ENCODE data around the gene DNAJA4. TPM values are rescaled to one million over a fixed set of nuclear protein-coding genes. Genes with fewer than 3 reads are reported as not detected.

The DNAJA4 gene
- total and polyA plus RNA-seq, 12 donors: 40.0 to 226 (median 150) TPM

GRCh38 chr15:78302579-78303312 is 38.4 kb downstream of the DNAJA4 start:
- ATAC-seq: no peak

GRCh38 chr15:78304216-78305066 is 40.1 kb downstream of the DNAJA4 start:
- DNase-seq (no peak), ATAC-seq (no peak)
- intact Hi-C loops (cut with DNase I): loop anchor here in 7 of 10 donors (5.0 to 10.0 kb wide), 3 partner anchors 118 to 200 kb away; partner anchors contain the start of gene HYKK (in 1 of the 7)
- no peaks in the 10 kb centered on the region for H3K36me3 ChIP-seq
- peaks cover 0 to 33% (median 8%) of the 10 kb centered on the region in 7 donors for H3K27me3 ChIP-seq
- H3K9me3 ChIP-seq: no peaks in the 10 kb centered on the region
- TF ChIP-seq CTCF (IDR thresholded peaks at IDR 0.05): no peak
- 87% methylated on average over 9 of the region's 9 CpGs for WGBS, 2 donors
- peaks cover 0 to 23% (median 0%) of the 10 kb centered on the region in 9 donors for H3K4me1 ChIP-seq
- H3K4me3 ChIP-seq: no peak overlapping the region
- no peak overlapping the region for H3K27ac ChIP-seq

More at GRCh38 chr15:78302579-78303312, 38.4 kb downstream of the DNAJA4 start:
- Histone ChIP-seq H3K9me3 (no peaks in the 10 kb centered on the region), H3K27ac (no peak overlapping the region), H3K27me3 (peaks cover 0 to 23% (median 8%) of the 10 kb centered on the region in 7 donors), H3K36me3 (no peaks in the 10 kb centered on the region), H3K4me1 (peaks cover 6 to 27% (median 13%) of the 10 kb centered on the region in 9 donors), H3K4me3 (no peak overlapping the region)
- TF ChIP-seq CTCF (IDR thresholded peaks at IDR 0.05): no peak
- WGBS, 2 donors: 74 to 76% methylated on average over 5 of the region's 5 CpGs
- intact Hi-C loops (cut with DNase I): loop anchor here in 1 of 10 donors (10.0 kb wide), 1 partner anchor 202 kb away; the partner anchor contains the start of gene HYKK
- no peak for DNase-seq

- no peak for DNase-seq
- Histone ChIP-seq H3K9me3 (no peaks in the 10 kb centered on the region), H3K27me3 (peaks cover 0 to 33% (median 8%) of the 10 kb centered on the region in 7 donors), H3K36me3 (no peaks in the 10 kb centered on the region), H3K27ac (no peak overlapping the region), H3K4me3 (no peak overlapping the region), H3K4me1 (peaks cover 0 to 16% (median 0%) of the 10 kb centered on the region in 9 donors)
- intact Hi-C loops (cut with DNase I): loop anchor here in 7 of 10 donors (5.0 to 10.0 kb wide), 3 partner anchors 116 to 199 kb away; partner anchors contain the start of gene HYKK (in 1 of the 7)
- ATAC-seq: peak in 1 of 8 donors; percentile 23
- WGBS, 2 donors: 74 to 80% methylated on average over 3 of the region's 3 CpGs
- no peak for TF ChIP-seq CTCF (IDR thresholded peaks at IDR 0.05)
Observed at GRCh38 chr15:78306176-78306774, 41.9 kb downstream of the DNAJA4 start.

GRCh38 chr15:78307976-78308375 is 43.6 kb downstream of the DNAJA4 start:
- DNase-seq (no peak), ATAC-seq (no peak)
- no peaks in the 10 kb centered on the region for H3K9me3 ChIP-seq
- TF ChIP-seq CTCF (IDR thresholded peaks at IDR 0.05): no peak
- intact Hi-C loops (cut with DNase I): loop anchor here (1.0 to 10.0 kb wide), 8 partner anchors 107 to 197 kb away; partner anchors contain the start of gene HYKK (in 1 of the 10)
- H3K4me3 ChIP-seq: no peak overlapping the region
- H3K4me1 ChIP-seq: peaks cover 0 to 9% (median 0%) of the 10 kb centered on the region in 9 donors
- H3K27me3 ChIP-seq: peaks cover 0 to 33% (median 8%) of the 10 kb centered on the region in 7 donors
- WGBS, 2 donors: 53% methylated on average over 6 of the region's 6 CpGs
- no peaks in the 10 kb centered on the region for H3K36me3 ChIP-seq
- H3K27ac ChIP-seq: no peak overlapping the region
